Testis (tissue), 3 donors: ENCODE measurements around the gene ASMTL. TPM values are rescaled to one million over a fixed set of nuclear protein-coding genes. Genes with fewer than 3 reads are reported as not detected.
"Not testable (repeated sequence)": the region's sequence is repeated elsewhere in the genome, so short reads cannot be mapped to it uniquely, and the experiment has no call there.

Experiments used
- DNase-seq: peaks from one replicate; pipeline ENCODE4 v3.0.0-alpha.2; 2019
- H3K27ac ChIP-seq, 2 donors: fragments of 200-600 bp; sonication (generic); one replicate each; pipeline ENCODE4 v1.5.1; 2019
- H3K27me3 ChIP-seq: fragments of 200-600 bp; sonication (generic); one replicate; pipeline ENCODE4 v1.5.1; 2019
- H3K36me3 ChIP-seq: fragments of 200-600 bp; sonication (generic); one replicate; pipeline ENCODE4 v1.5.1; 2017; ENCODE audit warnings: low read depth; ENCODE audit errors: missing control alignments
- H3K4me1 ChIP-seq: fragments of 200-600 bp; sonication (generic); one replicate; pipeline ENCODE4 v1.5.1; 2019
- H3K4me3 ChIP-seq, 2 donors: fragments of 200-600 bp; sonication (generic); one replicate each; pipeline ENCODE4 v1.5.1; 2017 to 2019
- H3K9me3 ChIP-seq: fragments of 200-600 bp; sonication (generic); one replicate; pipeline ENCODE4 v1.5.1; 2017
- CTCF ChIP-seq, 3 experiments: fragments of 450-650 bp in 2 of 3; fragments of 200-600 bp in 1 of 3; sonication (generic) in 1 of 3; IDR thresholded peaks; one replicate each; pipeline ENCODE4 v1.5.1; 2016 to 2019; ENCODE audit warnings: antibody characterized with exemption in 3 of 3, mild to moderate bottlenecking in 2 of 3, moderate library complexity in 1 of 3
- POLR2A ChIP-seq: fragments of 450-650 bp; IDR thresholded peaks from one replicate; pipeline ENCODE4 v1.6.1; 2017; ENCODE audit warnings: antibody characterized with exemption, mild to moderate bottlenecking, moderate library complexity
- WGBS, 2 donors: methylation state at CpG; one replicate each; pipeline ENCODE4 v1.1.5; 2018; 5-methylcytosine and 5-hydroxymethylcytosine counted together
- intact Hi-C: fragments of 100-400 bp; cut with DNase I; formaldehyde crosslinking; loops from one replicate; pipeline ENCODE4 v1.15.1; 2023; ENCODE audit warnings: low total_unique reads
- polyA plus RNA-seq: library from polyadenylated mRNA; stranded (reverse); fragments of 350-450 nt; fragmentation: Illumina TruSeq; extraction: RNeasy Lipid Tissue Mini Kit (QIAGEN cat#74804); gene quantifications from one replicate; pipeline ENCODE4 v1.2.3, GENCODE V29; 2014; ENCODE audit warnings: low read depth, low replicate concordance; ENCODE audit not compliant: insufficient read depth
- total RNA-seq, 2 donors: library from RNA; depleted of rRNA; stranded (reverse); fragments of >200 nt; gene quantifications; one replicate each; pipeline ENCODE4 v1.2.3, GENCODE V29; 2016

The ASMTL gene
- total and polyA plus RNA-seq, 3 donors from 2014 or later: 27.0 to 41.2 (median 31.0) TPM

GRCh38 chrX:1380672-1381233 lies 72.0 kb downstream of the ASMTL start:
- WGBS, 2 donors: 63 to 71% methylated on average over 7 to 20 of the region's 20 CpGs
- peak; percentile 11 for DNase-seq

GRCh38 chrX:1378306-1378759 lies 74.4 kb downstream of the ASMTL start:
- intact Hi-C loops: no loop called here
- H3K27me3 ChIP-seq: no peaks in the 10 kb centered on the region
- no peaks in the 10 kb centered on the region for H3K9me3 ChIP-seq
- WGBS, 2 donors: 88 to 92% methylated on average over 22 to 24 of the region's 24 CpGs
- H3K27ac ChIP-seq: no peak overlapping the region
- no peak for DNase-seq
- H3K36me3 ChIP-seq: no peaks in the 10 kb centered on the region
- TF ChIP-seq CTCF (IDR thresholded peaks at IDR 0.05) (no peak), POLR2A (no peak)
- H3K4me1 ChIP-seq: no peaks in the 10 kb centered on the region
- no peak overlapping the region for H3K4me3 ChIP-seq

More at GRCh38 chrX:1380672-1381233, 72.0 kb downstream of the ASMTL start:
- Histone ChIP-seq H3K27me3 (no peaks in the 10 kb centered on the region), H3K36me3 (no peaks in the 10 kb centered on the region), H3K4me1 (no peaks in the 10 kb centered on the region), H3K9me3 (no peaks in the 10 kb centered on the region), H3K4me3 (no peak overlapping the region), H3K27ac (no peak overlapping the region)
- TF ChIP-seq CTCF (IDR thresholded peaks at IDR 0.05): no peak
- TF ChIP-seq POLR2A: no peak
- intact Hi-C loops: no loop called here

- no peaks in the 10 kb centered on the region for H3K4me1 ChIP-seq
- no peaks in the 10 kb centered on the region for H3K9me3 ChIP-seq
- no peak for TF ChIP-seq CTCF (IDR thresholded peaks at IDR 0.05)
- no peak for TF ChIP-seq POLR2A
- no peak overlapping the region for H3K4me3 ChIP-seq
- intact Hi-C loops: no loop called here
- 82 to 86% methylated on average over 4 of the region's 4 CpGs for WGBS, 2 donors
- DNase-seq: no peak
- no peaks in the 10 kb centered on the region for H3K27me3 ChIP-seq
- H3K27ac ChIP-seq: no peak overlapping the region
- no peaks in the 10 kb centered on the region for H3K36me3 ChIP-seq
These were observed 84.4 kb downstream of the ASMTL start for GRCh38 chrX:1368385-1368698.

- WGBS, 2 donors: 55% methylated on average over 10 of the region's 63 CpGs; no CpG with 5 or more reads in 1 of the 2 donors
- DNase-seq, H3K4me1 ChIP-seq: not testable (repeated sequence)
These were observed 86.3 kb downstream of the ASMTL start for GRCh38 chrX:1366363-1366762.

GRCh38 chrX:1361910-1362309 lies 90.8 kb downstream of the ASMTL start:
- Histone ChIP-seq H3K9me3 (no peaks in the 10 kb centered on the region), H3K4me3 (no peak overlapping the region), H3K27me3 (no peaks in the 10 kb centered on the region), H3K36me3 (no peaks in the 10 kb centered on the region), H3K27ac (no peak overlapping the region), H3K4me1 (no peaks in the 10 kb centered on the region)
- 91 to 95% methylated on average over 2 of the region's 2 CpGs for WGBS, 2 donors
- TF ChIP-seq POLR2A (no peak), CTCF (IDR thresholded peaks at IDR 0.05) (no peak)
- intact Hi-C loops: no loop called here
- DNase-seq: no peak

More at GRCh38 chrX:1366363-1366762, 86.3 kb downstream of the ASMTL start:
- H3K27me3 ChIP-seq, H3K27ac ChIP-seq, H3K36me3 ChIP-seq, H3K9me3 ChIP-seq, intact Hi-C loops, H3K4me3 ChIP-seq: not testable (repeated sequence)
